ENCODE measurements around the gene SF3A2.

SF3A2 gene

GRCh38 chr19:2289714-2290435, 53.3 kb downstream of the SF3A2 start:
- peaks cover 9% of the 10 kb centered on the region for H3K27me3 ChIP-seq (ENCODE audit: insufficient read depth, low read depth, severe bottlenecking)
- no peak for DNase-seq
- no peaks in the 10 kb centered on the region for H3K9me3 ChIP-seq (ENCODE audit: severe bottlenecking)
- H3K4me3 ChIP-seq (ENCODE audit: low read depth, low read length) = peak overlapping the region; percentile 10
- no peaks in the 10 kb centered on the region for H3K36me3 ChIP-seq
- TF ChIP-seq CTCF (IDR thresholded peaks at IDR 0.05; ENCODE audit: low read depth, low read length) = no peak
- no peak overlapping the region for H3K27ac ChIP-seq

GRCh38 chr19:2290441-2291184, 54.0 kb downstream of the SF3A2 start:
- Histone ChIP-seq H3K27ac (no peak overlapping the region), H3K36me3 (no peaks in the 10 kb centered on the region), H3K9me3 (ENCODE audit: severe bottlenecking) (no peaks in the 10 kb centered on the region), H3K4me3 (ENCODE audit: low read depth, low read length) (peak overlapping the region; percentile 35), H3K27me3 (ENCODE audit: insufficient read depth, low read depth, severe bottlenecking) (peaks cover 9% of the 10 kb centered on the region)
- TF ChIP-seq CTCF (IDR thresholded peaks at IDR 0.05; ENCODE audit: low read depth, low read length) = no peak
- no peak for DNase-seq

GRCh38 chr19:2291185-2291751, 54.6 kb downstream of the SF3A2 start:
- no peaks in the 10 kb centered on the region for H3K36me3 ChIP-seq
- H3K27ac ChIP-seq = no peak overlapping the region
- no peaks in the 10 kb centered on the region for H3K9me3 ChIP-seq (ENCODE audit: severe bottlenecking)
- H3K27me3 ChIP-seq (ENCODE audit: insufficient read depth, low read depth, severe bottlenecking) = peaks cover 9% of the 10 kb centered on the region
- TF ChIP-seq CTCF (IDR thresholded peaks at IDR 0.05; ENCODE audit: low read depth, low read length) = no peak
- H3K4me3 ChIP-seq (ENCODE audit: low read depth, low read length) = peak overlapping the region; percentile 35
- peak; percentile 65 for DNase-seq

GRCh38 chr19:2294687-2295335, 58.2 kb downstream of the SF3A2 start:
- Histone ChIP-seq H3K27ac (peak overlapping the region; percentile 19), H3K27me3 (ENCODE audit: insufficient read depth, low read depth, severe bottlenecking) (peaks cover 8% of the 10 kb centered on the region), H3K9me3 (ENCODE audit: severe bottlenecking) (no peaks in the 10 kb centered on the region), H3K36me3 (no peaks in the 10 kb centered on the region), H3K4me3 (ENCODE audit: low read depth, low read length) (no peak overlapping the region)
- DNase-seq = peak; percentile 55
- TF ChIP-seq CTCF (IDR thresholded peaks at IDR 0.05; ENCODE audit: low read depth, low read length) = no peak

- no peak for TF ChIP-seq CTCF (IDR thresholded peaks at IDR 0.05; ENCODE audit: low read depth, low read length)
- no peaks in the 10 kb centered on the region for H3K36me3 ChIP-seq
- H3K27ac ChIP-seq = no peak overlapping the region
- H3K9me3 ChIP-seq (ENCODE audit: severe bottlenecking) = no peaks in the 10 kb centered on the region
- no peaks in the 10 kb centered on the region for H3K27me3 ChIP-seq (ENCODE audit: insufficient read depth, low read depth, severe bottlenecking)
- DNase-seq = no peak
- no peak overlapping the region for H3K4me3 ChIP-seq (ENCODE audit: low read depth, low read length)
Measured at GRCh38 chr19:2296141-2296540, 59.5 kb downstream of the SF3A2 start.

Measured in WERI-Rb-1 (cell line).